Fibroblast of lung (primary cell): ENCODE results near the gene CMYA5. TPM values are rescaled to one million over a fixed set of nuclear protein-coding genes. Genes with fewer than 3 reads are reported as not detected.
"Not testable (repeated sequence)": the region's sequence is repeated elsewhere in the genome, so short reads cannot be mapped to it uniquely, and the experiment has no call there.

Experiments used
- DNase-seq, 2 donors: peaks; one replicate each; pipeline versions ENCODE4 v3.0.0 to v3.0.0-alpha.2; 2010; ENCODE audit warnings: low read depth in 2 of 2
- H2AFZ ChIP-seq: 2 replicates; pipeline ENCODE4 v1.5.1; 2012; ENCODE audit warnings: low read length, control low read depth, inconsistent platforms
- H3K27ac ChIP-seq: 2 replicates; pipeline ENCODE4 v1.5.1; 2011; ENCODE audit warnings: low read length, control low read depth; ENCODE audit not compliant: insufficient read depth
- H3K27me3 ChIP-seq: 2 replicates; pipeline ENCODE4 v1.5.1; 2011; ENCODE audit warnings: mild to moderate bottlenecking, low read length; ENCODE audit not compliant: control insufficient read depth, insufficient read depth
- H3K36me3 ChIP-seq: 2 replicates; pipeline ENCODE4 v1.5.1; 2011; ENCODE audit warnings: low read length; ENCODE audit not compliant: control insufficient read depth, insufficient read depth
- H3K4me1 ChIP-seq: 2 replicates; pipeline ENCODE4 v1.5.1; 2011; ENCODE audit warnings: low read length; ENCODE audit not compliant: control insufficient read depth, insufficient read depth; ENCODE audit errors: extremely low read depth
- H3K4me2 ChIP-seq: 2 replicates; pipeline ENCODE4 v1.5.1; 2011; ENCODE audit warnings: low read length, control low read depth; ENCODE audit not compliant: insufficient read depth; ENCODE audit errors: extremely low read depth
- H3K4me3 ChIP-seq, 4 experiments: fragments of 200-600 bp in 1 of 4; sonication (generic) in 1 of 4; replicated peaks in 1 of 4; 2 replicates each; pipeline ENCODE4 v1.5.1; 2011 to 2016; ENCODE audit warnings: low read length in 4 of 4, low read depth in 3 of 4, mild to moderate bottlenecking in 3 of 4, control low read depth in 2 of 4, inconsistent platforms in 1 of 4, mixed read lengths in 1 of 4; ENCODE audit not compliant: insufficient read depth in 1 of 4; ENCODE audit errors: control extremely low read depth in 1 of 4
- H3K79me2 ChIP-seq: 2 replicates; pipeline ENCODE4 v1.5.1; 2012; ENCODE audit warnings: mild to moderate bottlenecking, low read length, inconsistent platforms; ENCODE audit not compliant: control insufficient read depth, insufficient read depth
- H3K9ac ChIP-seq: 2 replicates; pipeline ENCODE4 v1.5.1; 2011; ENCODE audit warnings: mild to moderate bottlenecking, low read length, control low read depth; ENCODE audit not compliant: insufficient read depth
- H3K9me3 ChIP-seq: 2 replicates; pipeline ENCODE4 v1.5.1; 2012; ENCODE audit warnings: low read depth, low read length; ENCODE audit not compliant: control insufficient read depth, insufficient read depth
- H4K20me1 ChIP-seq: 2 replicates; pipeline ENCODE4 v1.5.1; 2011; ENCODE audit warnings: low read length; ENCODE audit not compliant: control insufficient read depth, insufficient read depth; ENCODE audit errors: extremely low read depth
- CTCF ChIP-seq, 2 donors: IDR thresholded peaks in 1 of 2; conservative IDR thresholded peaks in 1 of 2; 1 replicate in 1 of 2; 2 replicates in 1 of 2; pipeline ENCODE4 v1.5.1; 2011 to 2012; ENCODE audit warnings: low read length in 2 of 2, control low read depth in 1 of 2, inconsistent platforms in 1 of 2, low read depth in 1 of 2, mild to moderate bottlenecking in 1 of 2
- EZH2 ChIP-seq: IDR thresholded peaks from 2 replicates; pipeline ENCODE4 v1.5.1; 2012; ENCODE audit warnings: low read length, control low read depth, mild to moderate bottlenecking; ENCODE audit errors: missing control alignments
- polyA plus RNA-seq, 2 donors: library from polyadenylated mRNA; depleted of rRNA in 1 of 2; stranded (reverse) in 1 of 2; unstranded in 1 of 2; fragments of >200 nt; gene quantifications; 2 replicates each; pipeline ENCODE4 v1.2.1, GENCODE V29; 2011 to 2012; ENCODE audit warnings: missing spikeins in 1 of 2
- total RNA-seq: library from RNA; depleted of rRNA; stranded (reverse); fragments of >200 nt; gene quantifications from 2 replicates; pipeline ENCODE4 v1.2.1, GENCODE V29; 2014

CMYA5 gene
- total and polyA plus RNA-seq, 2 donors (not counting 1 experiment from before 2014, with no cell fraction given), result 2.0 to 7.8 TPM

GRCh38 chr5:79774171-79774854 is 84.7 kb downstream of the CMYA5 start:
- TF ChIP-seq CTCF (conservative IDR thresholded peaks at IDR 0.05 in 1 of 2, IDR thresholded peaks at IDR 0.05 in 1 of 2; ENCODE audit: low read depth in 1 of 2, low read length in 2 of 2) (no peak), EZH2 (no peak)
- no peaks in the 10 kb centered on the region for H3K79me2 ChIP-seq
- peak in 1 of 2 donors; percentile 36 for DNase-seq
- no peaks in the 10 kb centered on the region for H3K36me3 ChIP-seq
- no peaks in the 10 kb centered on the region for H3K9me3 ChIP-seq
- H3K27me3 ChIP-seq, result no peaks in the 10 kb centered on the region
- H3K4me2 ChIP-seq, result no peak overlapping the region
- H3K9ac ChIP-seq, result no peak overlapping the region
- no peak overlapping the region for H2AFZ ChIP-seq
- no peak overlapping the region for H3K4me3 ChIP-seq
- H3K4me1 ChIP-seq, result no peaks in the 10 kb centered on the region
- no peak overlapping the region for H3K27ac ChIP-seq
- H4K20me1 ChIP-seq, result no peaks in the 10 kb centered on the region

GRCh38 chr5:79774855-79775237 is 85.2 kb downstream of the CMYA5 start:
- H3K27ac ChIP-seq, result no peak overlapping the region

GRCh38 chr5:79784741-79785140 is 95.1 kb downstream of the CMYA5 start:
- H4K20me1 ChIP-seq, H3K4me2 ChIP-seq, H3K4me1 ChIP-seq, H3K9ac ChIP-seq, H3K27me3 ChIP-seq, H3K79me2 ChIP-seq, H2AFZ ChIP-seq, H3K36me3 ChIP-seq, H3K9me3 ChIP-seq, H3K27ac ChIP-seq, DNase-seq: not testable (repeated sequence)
- H3K4me3 ChIP-seq, result peak overlapping the region in 1 of 4 experiments; percentile 9

More at GRCh38 chr5:79774855-79775237, 85.2 kb downstream of the CMYA5 start:
- no peak overlapping the region for H3K9ac ChIP-seq
- H3K27me3 ChIP-seq, result no peaks in the 10 kb centered on the region
- DNase-seq, result no peak
- TF ChIP-seq EZH2 (no peak), CTCF (conservative IDR thresholded peaks at IDR 0.05 in 1 of 2, IDR thresholded peaks at IDR 0.05 in 1 of 2; ENCODE audit: low read depth in 1 of 2, low read length in 2 of 2) (no peak)
- no peaks in the 10 kb centered on the region for H4K20me1 ChIP-seq
- no peak overlapping the region for H3K4me2 ChIP-seq
- H3K36me3 ChIP-seq, result no peaks in the 10 kb centered on the region
- H3K79me2 ChIP-seq, result no peaks in the 10 kb centered on the region
- H2AFZ ChIP-seq, result no peak overlapping the region
- H3K4me1 ChIP-seq, result no peaks in the 10 kb centered on the region
- H3K9me3 ChIP-seq, result no peaks in the 10 kb centered on the region
- no peak overlapping the region for H3K4me3 ChIP-seq
